Testis (tissue), 3 donors: ENCODE measurements around the gene RALGPS2. TPM values are rescaled to one million over a fixed set of nuclear protein-coding genes. Genes with fewer than 3 reads are reported as not detected.

ENCODE experiments used
- DNase-seq: peaks from one replicate; pipeline ENCODE4 v3.0.0-alpha.2; 2019
- H3K27ac ChIP-seq, 2 donors: fragments of 200-600 bp; sonication (generic); one replicate each; pipeline ENCODE4 v1.5.1; 2019
- H3K27me3 ChIP-seq: fragments of 200-600 bp; sonication (generic); one replicate; pipeline ENCODE4 v1.5.1; 2019
- H3K36me3 ChIP-seq: fragments of 200-600 bp; sonication (generic); one replicate; pipeline ENCODE4 v1.5.1; 2017; ENCODE audit warnings: low read depth; ENCODE audit errors: missing control alignments
- H3K4me1 ChIP-seq: fragments of 200-600 bp; sonication (generic); one replicate; pipeline ENCODE4 v1.5.1; 2019
- H3K4me3 ChIP-seq, 2 donors: fragments of 200-600 bp; sonication (generic); one replicate each; pipeline ENCODE4 v1.5.1; 2017 to 2019
- H3K9me3 ChIP-seq: fragments of 200-600 bp; sonication (generic); one replicate; pipeline ENCODE4 v1.5.1; 2017
- POLR2A ChIP-seq: fragments of 450-650 bp; IDR thresholded peaks from one replicate; pipeline ENCODE4 v1.6.1; 2017; ENCODE audit warnings: antibody characterized with exemption, mild to moderate bottlenecking, moderate library complexity
- WGBS, 2 donors: methylation state at CpG; one replicate each; pipeline ENCODE4 v1.1.5; 2018; 5-methylcytosine and 5-hydroxymethylcytosine counted together
- intact Hi-C: fragments of 100-400 bp; cut with DNase I; formaldehyde crosslinking; loops from one replicate; pipeline ENCODE4 v1.15.1; 2023; ENCODE audit warnings: low total_unique reads
- polyA plus RNA-seq: library from polyadenylated mRNA; stranded (reverse); fragments of 350-450 nt; fragmentation: Illumina TruSeq; extraction: RNeasy Lipid Tissue Mini Kit (QIAGEN cat#74804); gene quantifications from one replicate; pipeline ENCODE4 v1.2.3, GENCODE V29; 2014; ENCODE audit warnings: low read depth, low replicate concordance; ENCODE audit not compliant: insufficient read depth
- total RNA-seq, 2 donors: library from RNA; depleted of rRNA; stranded (reverse); fragments of >200 nt; gene quantifications; one replicate each; pipeline ENCODE4 v1.2.3, GENCODE V29; 2016
- TF ChIP-seq, protein P1 (sequence below), 3 experiments: fragments of 450-650 bp in 2 of 3; fragments of 200-600 bp in 1 of 3; sonication (generic) in 1 of 3; IDR thresholded peaks; one replicate each; pipeline ENCODE4 v1.5.1; 2016 to 2019; ENCODE audit warnings: antibody characterized with exemption in 3 of 3, mild to moderate bottlenecking in 2 of 3, moderate library complexity in 1 of 3

Gene RALGPS2
- total and polyA plus RNA-seq, 3 donors from 2014 or later: 56.3 to 224 (median 78.6) TPM

DNA sequence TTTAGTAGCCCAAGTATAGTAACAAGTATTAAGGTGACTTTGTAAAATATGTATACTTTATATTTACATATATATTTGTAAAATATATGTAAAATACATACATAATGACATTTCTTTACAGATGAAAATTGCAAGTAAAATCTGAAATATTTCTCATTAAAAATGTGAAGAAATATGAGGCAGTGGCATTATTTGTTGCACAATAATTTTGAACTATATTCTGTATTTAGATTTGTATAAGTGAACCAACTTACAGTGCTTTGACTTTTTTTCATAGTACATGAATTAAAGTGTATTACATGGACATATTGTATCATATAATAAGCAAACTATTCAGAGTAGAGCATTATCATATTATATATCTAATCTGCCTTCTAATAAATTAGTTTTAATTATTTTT lies 85.5 kb downstream of the RALGPS2 start:
- no peaks in the 10 kb centered on the region for H3K36me3 ChIP-seq
- no peaks in the 10 kb centered on the region for H3K27me3 ChIP-seq
- no peak overlapping the region for H3K4me3 ChIP-seq
- TF ChIP-seq, protein P1, sequence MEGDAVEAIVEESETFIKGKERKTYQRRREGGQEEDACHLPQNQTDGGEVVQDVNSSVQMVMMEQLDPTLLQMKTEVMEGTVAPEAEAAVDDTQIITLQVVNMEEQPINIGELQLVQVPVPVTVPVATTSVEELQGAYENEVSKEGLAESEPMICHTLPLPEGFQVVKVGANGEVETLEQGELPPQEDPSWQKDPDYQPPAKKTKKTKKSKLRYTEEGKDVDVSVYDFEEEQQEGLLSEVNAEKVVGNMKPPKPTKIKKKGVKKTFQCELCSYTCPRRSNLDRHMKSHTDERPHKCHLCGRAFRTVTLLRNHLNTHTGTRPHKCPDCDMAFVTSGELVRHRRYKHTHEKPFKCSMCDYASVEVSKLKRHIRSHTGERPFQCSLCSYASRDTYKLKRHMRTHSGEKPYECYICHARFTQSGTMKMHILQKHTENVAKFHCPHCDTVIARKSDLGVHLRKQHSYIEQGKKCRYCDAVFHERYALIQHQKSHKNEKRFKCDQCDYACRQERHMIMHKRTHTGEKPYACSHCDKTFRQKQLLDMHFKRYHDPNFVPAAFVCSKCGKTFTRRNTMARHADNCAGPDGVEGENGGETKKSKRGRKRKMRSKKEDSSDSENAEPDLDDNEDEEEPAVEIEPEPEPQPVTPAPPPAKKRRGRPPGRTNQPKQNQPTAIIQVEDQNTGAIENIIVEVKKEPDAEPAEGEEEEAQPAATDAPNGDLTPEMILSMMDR (IDR thresholded peaks at IDR 0.05): no peak
- TF ChIP-seq POLR2A: no peak
- H3K9me3 ChIP-seq: no peaks in the 10 kb centered on the region
- H3K4me1 ChIP-seq: no peaks in the 10 kb centered on the region
- intact Hi-C loops: no loop called here
- DNase-seq: no peak
- H3K27ac ChIP-seq: no peak overlapping the region

DNA sequence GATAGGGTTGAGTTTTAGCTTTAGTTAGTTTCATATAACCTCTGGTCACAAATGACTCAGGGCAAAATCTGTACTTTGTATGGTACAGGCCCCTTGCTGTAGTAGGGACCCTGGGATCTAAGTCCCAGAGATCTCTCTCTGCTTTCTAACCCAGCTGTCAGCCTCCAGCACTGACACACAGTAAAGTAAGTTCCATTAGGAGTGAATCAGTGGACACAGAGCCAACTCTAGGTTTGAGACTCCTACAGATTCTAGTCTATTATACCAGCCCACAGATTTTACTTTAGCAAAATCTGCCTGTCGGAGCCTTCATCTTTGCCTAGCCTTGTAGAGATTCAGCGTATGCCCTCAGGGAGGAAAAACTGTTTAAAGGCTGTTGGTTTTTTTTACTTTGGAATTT lies 93.4 kb downstream of the RALGPS2 start:
- Histone ChIP-seq H3K27me3 (no peaks in the 10 kb centered on the region), H3K36me3 (no peaks in the 10 kb centered on the region), H3K4me1 (no peaks in the 10 kb centered on the region), H3K9me3 (no peaks in the 10 kb centered on the region), H3K4me3 (no peak overlapping the region), H3K27ac (no peak overlapping the region)
- 72 to 90% methylated on average over 2 of the region's 2 CpGs for WGBS, 2 donors
- TF ChIP-seq, protein P1 (IDR thresholded peaks at IDR 0.05): no peak
- TF ChIP-seq POLR2A: no peak
- DNase-seq: no peak
- intact Hi-C loops: no loop called here

DNA sequence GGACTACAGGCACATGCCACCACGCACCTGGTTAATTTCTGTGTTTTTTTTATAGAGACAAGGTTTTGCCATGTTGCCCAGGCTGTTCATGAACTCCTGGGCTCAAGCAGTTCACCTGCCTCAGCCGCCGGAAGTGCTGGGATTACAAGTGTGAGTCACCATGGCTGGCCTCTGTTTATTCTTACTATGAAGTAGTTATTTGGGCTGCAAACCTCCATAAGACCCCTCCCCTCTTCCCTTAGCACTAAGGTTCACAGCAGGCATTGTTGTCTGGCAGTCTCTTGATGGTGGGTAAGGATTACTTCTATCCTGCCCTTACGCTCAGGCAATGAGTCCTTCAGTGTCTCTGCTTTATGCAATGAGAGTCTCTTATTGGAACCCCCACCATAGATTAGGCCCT lies 94.1 kb downstream of the RALGPS2 start:
- Histone ChIP-seq H3K9me3 (no peaks in the 10 kb centered on the region), H3K4me1 (no peaks in the 10 kb centered on the region), H3K27ac (no peak overlapping the region), H3K36me3 (no peaks in the 10 kb centered on the region), H3K27me3 (no peaks in the 10 kb centered on the region), H3K4me3 (no peak overlapping the region)
- intact Hi-C loops: no loop called here
- no peak for TF ChIP-seq POLR2A
- TF ChIP-seq, protein P1 (IDR thresholded peaks at IDR 0.05): no peak
- WGBS, 2 donors: 94 to 97% methylated on average over 4 of the region's 4 CpGs
- no peak for DNase-seq

DNA sequence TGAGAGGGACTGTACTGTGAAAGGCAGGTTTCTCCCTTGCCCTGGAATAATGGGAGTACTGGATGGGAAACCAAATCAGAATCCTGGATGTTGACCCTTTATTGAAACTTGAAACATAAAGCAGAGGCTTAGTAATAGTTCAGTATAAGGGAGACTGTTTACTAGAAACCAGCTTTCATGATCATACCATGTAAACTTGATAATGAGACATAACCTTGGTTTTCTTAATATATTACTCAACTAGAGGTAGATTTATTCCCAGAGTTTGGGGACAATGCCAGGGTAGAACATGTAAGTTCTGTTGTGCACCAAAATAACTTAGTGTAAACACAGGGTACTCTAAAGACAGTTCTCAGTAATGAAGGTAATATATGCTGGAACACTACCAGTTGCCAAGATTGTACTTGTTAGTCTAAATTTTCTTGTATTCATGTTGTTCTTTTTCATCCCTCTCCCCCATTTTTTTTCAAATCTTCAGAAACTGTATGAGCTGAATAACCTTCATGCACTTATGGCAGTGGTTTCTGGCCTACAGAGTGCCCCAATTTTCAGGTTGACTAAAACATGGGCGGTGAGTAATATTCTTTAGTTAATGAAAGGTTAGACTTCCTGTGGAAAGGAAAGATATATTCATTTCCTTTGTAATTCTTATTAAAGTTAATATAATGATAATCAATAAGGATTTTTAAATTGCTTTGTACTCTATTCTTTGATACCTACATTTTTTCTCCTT lies 96.3 kb downstream of the RALGPS2 start:
- Histone ChIP-seq H3K4me3 (no peak overlapping the region), H3K27ac (no peak overlapping the region), H3K4me1 (no peaks in the 10 kb centered on the region), H3K27me3 (no peaks in the 10 kb centered on the region), H3K9me3 (no peaks in the 10 kb centered on the region), H3K36me3 (no peaks in the 10 kb centered on the region)
- DNase-seq: no peak
- WGBS, 2 donors: 100% methylated on average over 1 of the region's 1 CpG
- TF ChIP-seq, protein P1 (IDR thresholded peaks at IDR 0.05): no peak
- TF ChIP-seq POLR2A: no peak
- intact Hi-C loops: no loop called here

DNA sequence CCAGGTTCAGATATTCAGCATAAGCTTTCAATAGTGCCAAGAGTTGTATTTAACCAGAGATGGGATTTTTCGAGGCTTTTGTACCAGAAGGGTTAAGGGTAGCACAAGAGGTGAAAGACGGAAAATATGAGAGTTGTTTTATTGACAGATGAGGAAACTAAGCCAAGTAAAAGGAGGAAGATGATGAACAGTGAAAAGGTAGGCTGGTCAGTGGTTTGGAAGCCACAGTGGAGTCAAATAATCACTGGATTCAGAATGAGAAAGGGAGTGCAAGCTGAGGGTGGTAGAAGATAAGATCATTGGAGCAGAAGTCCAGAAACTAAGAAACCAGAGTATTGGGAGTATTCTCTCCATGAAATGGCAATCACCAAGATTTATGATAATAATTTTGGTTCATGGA lies 100.1 kb downstream of the RALGPS2 start:
- intact Hi-C loops: no loop called here
- no peaks in the 10 kb centered on the region for H3K36me3 ChIP-seq
- no peak for TF ChIP-seq POLR2A
- TF ChIP-seq, protein P1 (IDR thresholded peaks at IDR 0.05): no peak
- 91 to 98% methylated on average over 2 of the region's 2 CpGs for WGBS, 2 donors
- H3K27ac ChIP-seq: no peak overlapping the region
- H3K27me3 ChIP-seq: no peaks in the 10 kb centered on the region
- no peaks in the 10 kb centered on the region for H3K9me3 ChIP-seq
- DNase-seq: no peak
- H3K4me3 ChIP-seq: no peak overlapping the region
- H3K4me1 ChIP-seq: no peaks in the 10 kb centered on the region
